H1 (cell line): ENCODE data around the gene TGM3. TPM values are rescaled to one million over a fixed set of nuclear protein-coding genes. Genes with fewer than 3 reads are reported as not detected.

ENCODE experiments used
- CTCF ChIA-PET: fragments of 300-600 bp; sonication (Branson Sonifier 250); formaldehyde crosslinking; loops from one replicate; lab custom pipeline; 2021; ENCODE audit not compliant: partially characterized antibody; lab: Charles Lee
- POLR2A ChIA-PET: fragments of 300-600 bp; sonication (Branson Sonifier 250); formaldehyde crosslinking; loops from one replicate; lab custom pipeline; 2021; ENCODE audit warnings: inconsistent platforms; ENCODE audit not compliant: partially characterized antibody; lab: Charles Lee
- DNase-seq, 2 experiments: peaks; one replicate each; pipeline versions ENCODE4 v3.0.0 to v3.0.0-alpha.2; 2010 to 2022; ENCODE audit warnings: low spot score in 2 of 2, low read depth in 1 of 2, mixed read lengths in 1 of 2
- FAIRE-seq: peaks from 2 replicates; lab custom pipeline; 2011; peaks lifted over from hg19 to GRCh38; lab: Jason Lieb, UNC
- H2AFZ ChIP-seq: 2 replicates; pipeline ENCODE4 v1.8.1; 2012; ENCODE audit warnings: low read length, inconsistent platforms
- H2AK5ac ChIP-seq: 2 replicates; pipeline ENCODE4 v1.6.1; 2013; ENCODE audit warnings: low read depth, low read length
- H2BK120ac ChIP-seq: replicated peaks from 2 replicates; pipeline ENCODE3; 2013; ENCODE audit warnings: low read depth, low read length, inconsistent platforms
- H2BK12ac ChIP-seq: 2 replicates; pipeline ENCODE4 v1.6.1; 2013; ENCODE audit warnings: low read depth, low read length
- H2BK15ac ChIP-seq: 2 replicates; pipeline ENCODE4 v1.6.1; 2013; ENCODE audit warnings: low read length
- H2BK20ac ChIP-seq: 2 replicates; pipeline ENCODE4 v1.6.1; 2013; ENCODE audit warnings: low read length
- H2BK5ac ChIP-seq: 2 replicates; pipeline ENCODE4 v1.6.1; 2013; ENCODE audit warnings: low read depth, low read length
- H3K14ac ChIP-seq: 2 replicates; pipeline ENCODE4 v1.6.1; 2013; ENCODE audit warnings: inconsistent platforms; ENCODE audit not compliant: insufficient read length
- H3K18ac ChIP-seq: 2 replicates; pipeline ENCODE4 v1.6.1; 2013; ENCODE audit warnings: low read length; ENCODE audit errors: extremely low read depth
- H3K23ac ChIP-seq: 2 replicates; pipeline ENCODE4 v1.6.1; 2013; ENCODE audit warnings: inconsistent platforms; ENCODE audit not compliant: insufficient read length
- H3K23me2 ChIP-seq: 2 replicates; pipeline ENCODE4 v1.6.1; 2013; ENCODE audit warnings: low read depth, low read length
- H3K27ac ChIP-seq: 2 replicates; pipeline ENCODE4 v1.6.1; 2011; ENCODE audit warnings: low read depth, low read length, inconsistent platforms
- H3K27me3 ChIP-seq, 4 experiments: replicated peaks in 1 of 4; 1 replicate in 1 of 4; 2 replicates in 3 of 4; pipeline versions ENCODE4 v1.6.1 to v1.8.1; 2011 to 2013; ENCODE audit warnings: low read length in 3 of 4, mild to moderate bottlenecking in 3 of 4, inconsistent platforms in 2 of 4, mixed read lengths in 2 of 4, moderate library complexity in 1 of 4; ENCODE audit not compliant: control insufficient read depth in 3 of 4, insufficient read depth in 3 of 4; ENCODE audit errors: extremely low read depth in 1 of 4
- H3K36me3 ChIP-seq, 4 experiments: 2 replicates each; pipeline versions ENCODE4 v1.6.1 to v1.8.1; 2011 to 2013; ENCODE audit warnings: mild to moderate bottlenecking in 4 of 4, low read length in 3 of 4, moderate library complexity in 2 of 4, control low read depth in 1 of 4, inconsistent platforms in 1 of 4; ENCODE audit not compliant: insufficient read depth in 4 of 4, control insufficient read depth in 2 of 4
- H3K4ac ChIP-seq: replicated peaks from 2 replicates; pipeline ENCODE3; 2013; ENCODE audit warnings: low read length, low read depth, mixed read lengths, inconsistent platforms; ENCODE audit not compliant: insufficient read length
- H3K4me1 ChIP-seq, 4 experiments: replicated peaks in 1 of 4; 1 replicate in 1 of 4; 2 replicates in 3 of 4; pipeline versions ENCODE4 v1.6.1 to v1.8.1; 2011 to 2013; ENCODE audit warnings: low read length in 3 of 4, inconsistent platforms in 2 of 4, mixed read lengths in 1 of 4; ENCODE audit not compliant: insufficient read depth in 4 of 4, control insufficient read depth in 3 of 4
- H3K4me2 ChIP-seq, 2 experiments: 2 replicates each; pipeline versions ENCODE4 v1.6.1 to v1.8.1; 2011 to 2013; ENCODE audit warnings: low read depth in 2 of 2, low read length in 2 of 2, control low read depth in 1 of 2, inconsistent platforms in 1 of 2, mild to moderate bottlenecking in 1 of 2; ENCODE audit not compliant: insufficient read depth in 1 of 2
- H3K4me3 ChIP-seq, 4 experiments: fragments of 200-600, 300-600 bp in 1 of 4; sonication (generic), shearing (Covaris generic), sonication (Bioruptor Twin) in 1 of 4; 2 replicates each; pipeline versions ENCODE4 v1.5.1 to v1.8.1; 2011 to 2016; ENCODE audit warnings: low read length in 4 of 4, low read depth in 3 of 4, control low read depth in 2 of 4, inconsistent platforms in 2 of 4, mild to moderate bottlenecking in 2 of 4, mixed read lengths in 1 of 4, moderate library complexity in 1 of 4; ENCODE audit not compliant: insufficient read depth in 2 of 4; ENCODE audit errors: extremely low read depth in 1 of 4
- H3K56ac ChIP-seq: replicated peaks from 2 replicates; pipeline ENCODE3; 2013; ENCODE audit warnings: low read depth, mild to moderate bottlenecking, mixed read lengths, low read length, inconsistent platforms; ENCODE audit not compliant: insufficient read length
- H3K79me1 ChIP-seq: 2 replicates; pipeline ENCODE4 v1.6.1; 2013; ENCODE audit warnings: low read depth, low read length, control low read depth
- H3K79me2 ChIP-seq, 2 experiments: 2 replicates each; pipeline versions ENCODE4 v1.6.1 to v1.8.1; 2012 to 2013; ENCODE audit warnings: low read length in 2 of 2, mild to moderate bottlenecking in 2 of 2, inconsistent platforms in 1 of 2; ENCODE audit not compliant: insufficient read depth in 2 of 2, control insufficient read depth in 1 of 2
- H3K9ac ChIP-seq, 4 experiments: replicated peaks in 1 of 4; 1 replicate in 1 of 4; 2 replicates in 3 of 4; pipeline versions ENCODE4 v1.6.1 to v1.8.1; 2011 to 2013; ENCODE audit warnings: low read depth in 3 of 4, low read length in 3 of 4, control low read depth in 2 of 4, mild to moderate bottlenecking in 2 of 4, moderate library complexity in 2 of 4, inconsistent platforms in 1 of 4; ENCODE audit errors: extremely low read depth in 1 of 4
- H3K9me3 ChIP-seq, 2 experiments: 2 replicates each; pipeline versions ENCODE4 v1.6.1 to v1.8.1; 2012 to 2013; ENCODE audit warnings: mild to moderate bottlenecking in 2 of 2, moderate library complexity in 2 of 2, control low read depth in 1 of 2, inconsistent platforms in 1 of 2, low read depth in 1 of 2, low read length in 1 of 2, mixed read lengths in 1 of 2; ENCODE audit not compliant: insufficient read depth in 2 of 2
- H4K20me1 ChIP-seq, 2 experiments: replicated peaks in 1 of 2; 2 replicates each; pipeline versions ENCODE3 to v1.8.1; 2011 to 2013; ENCODE audit warnings: inconsistent platforms in 2 of 2, low read length in 2 of 2, mild to moderate bottlenecking in 1 of 2; ENCODE audit not compliant: insufficient read depth in 2 of 2, control insufficient read depth in 1 of 2
- H4K5ac ChIP-seq: 2 replicates; pipeline ENCODE4 v1.6.1; 2013; ENCODE audit warnings: low read length, low read depth, mixed read lengths, inconsistent platforms; ENCODE audit not compliant: insufficient read length
- H4K8ac ChIP-seq: 2 replicates; pipeline ENCODE4 v1.8.0; 2013; ENCODE audit warnings: mild to moderate bottlenecking, moderate library complexity, low read length, inconsistent platforms; ENCODE audit not compliant: insufficient read depth; ENCODE audit errors: extremely low read depth
- H4K91ac ChIP-seq: replicated peaks from 2 replicates; pipeline ENCODE3; 2013; ENCODE audit warnings: low read length, mixed read lengths, inconsistent platforms; ENCODE audit not compliant: insufficient read length
- CBX5 ChIP-seq: fragments of 300-800, 300-1000 bp; sonication (generic); IDR thresholded peaks from 2 replicates; pipeline ENCODE4 v1.7.1; 2016; ENCODE audit warnings: antibody characterized with exemption, low read length, low read depth
- CTBP2 ChIP-seq: IDR thresholded peaks from 2 replicates; pipeline ENCODE4 v1.7.0; 2011; ENCODE audit warnings: borderline replicate concordance, mild to moderate bottlenecking, moderate library complexity, mixed read lengths, low read length; ENCODE audit not compliant: insufficient read depth, insufficient read length
- FOSL1 ChIP-seq: IDR thresholded peaks from 2 replicates; pipeline ENCODE4 v1.6.1; 2011; ENCODE audit warnings: mild to moderate bottlenecking, low read depth, low read length, moderate library complexity; ENCODE audit not compliant: insufficient read depth
- GTF2F1 ChIP-seq: IDR thresholded peaks from 2 replicates; pipeline ENCODE4 v1.6.1; 2012; ENCODE audit warnings: low read depth, low read length, improper control_type of control experiment, borderline replicate concordance
- HDAC2 ChIP-seq, 2 experiments: fragments of 300-600 bp in 1 of 2; sonication (generic) in 1 of 2; IDR thresholded peaks; 2 replicates each; pipeline ENCODE4 v1.6.1; 2011 to 2012; ENCODE audit warnings: low read depth in 2 of 2, low read length in 2 of 2, mild to moderate bottlenecking in 2 of 2, moderate library complexity in 2 of 2, borderline replicate concordance in 1 of 2, inconsistent platforms in 1 of 2
- KDM5A ChIP-seq: fragments of 200-600 bp; IDR thresholded peaks from 2 replicates; pipeline ENCODE4 v1.7.1; 2012; ENCODE audit warnings: mild to moderate bottlenecking, low read length, inconsistent platforms, mixed read lengths
- PHF8 ChIP-seq: fragments of 200-600 bp; sonication (generic); conservative IDR thresholded peaks from 2 replicates; pipeline ENCODE4 v1.7.1; 2012; ENCODE audit warnings: low read depth, mild to moderate bottlenecking, inconsistent platforms, low read length, moderate library complexity
- SIX5 ChIP-seq: IDR thresholded peaks from 2 replicates; pipeline ENCODE4 v1.6.1; 2011; ENCODE audit warnings: mild to moderate bottlenecking, low read depth, low read length
- SRF ChIP-seq: IDR thresholded peaks from 2 replicates; pipeline ENCODE4 v1.6.1; 2011; ENCODE audit warnings: mild to moderate bottlenecking, low read depth, low read length, moderate library complexity
- TAF1 ChIP-seq: IDR thresholded peaks from 2 replicates; pipeline ENCODE4 v1.6.1; 2011; ENCODE audit warnings: mild to moderate bottlenecking, low read depth, low read length
- TBP ChIP-seq: IDR thresholded peaks from 2 replicates; pipeline ENCODE4 v1.6.1; 2011; ENCODE audit warnings: low read depth, low read length, improper control_type of control experiment
- TCF12 ChIP-seq: IDR thresholded peaks from 2 replicates; pipeline ENCODE4 v1.6.1; 2011; ENCODE audit warnings: low read depth, mild to moderate bottlenecking, low read length
- TEAD4 ChIP-seq: IDR thresholded peaks from 2 replicates; pipeline ENCODE4 v1.6.1; 2012; ENCODE audit warnings: low read depth, low read length, inconsistent platforms, mixed read lengths
- YY1 ChIP-seq: IDR thresholded peaks from 2 replicates; pipeline ENCODE4 v1.6.1; 2011; ENCODE audit warnings: low read depth, mild to moderate bottlenecking, low read length
- WGBS, 2 experiments: shearing (Covaris generic) in 1 of 2; methylation state at CpG; one replicate each; pipeline versions ENCODE4 v1.1.6 to v1.1.7; 2013 to 2015; ENCODE audit warnings: low lambda C conversion rate in 2 of 2, mixed read lengths in 2 of 2, inconsistent platforms in 1 of 2, low coverage in 1 of 2, missing lambda C conversion rate in 1 of 2; ENCODE audit not compliant: insufficient replicate concordance in 2 of 2, insufficient coverage in 1 of 2, insufficient read length in 1 of 2; ENCODE audit errors: extremely low coverage in 1 of 2, missing lambda C conversion rate in 1 of 2; 5-methylcytosine and 5-hydroxymethylcytosine counted together
- polyA plus RNA-seq, 7 experiments: library from polyadenylated mRNA; depleted of rRNA in 3 of 7; stranded (reverse) in 5 of 7; unstranded in 2 of 7; fragments of >200 nt in 5 of 7; fragments of 200-250 nt in 2 of 7; gene quantifications; 1 replicate in 5 of 7; 2 replicates in 1 of 7; 4 replicates in 1 of 7; pipeline versions ENCODE4 v1.2.1 to v1.2.3, GENCODE V29; 2011 to 2013; ENCODE audit warnings: missing spikeins in 2 of 7, mixed read lengths in 2 of 7
- total RNA-seq: library from RNA; stranded (reverse); fragmentation: NEBNext Ultra II Directional; extraction: Animal tissue kit (Norgen Biotek cat#: 25700); gene quantifications from 2 replicates; pipeline ENCODE4 v1.2.1, GENCODE V29; 2021
- TF ChIP-seq, protein P1 (sequence below): IDR thresholded peaks from 2 replicates; pipeline ENCODE4 v1.6.1; 2012; ENCODE audit warnings: inconsistent platforms

Gene TGM3
- total and polyA plus RNA-seq, 2 of the 8 experiments (the other 6 are each of a cell fraction or from before 2014, with no cell fraction given): 0.12 TPM; not detected in 1

- H3K56ac ChIP-seq: no peak overlapping the region
- H3K4me1 ChIP-seq: peaks cover 6 to 20% (median 15%) of the 10 kb centered on the region in 4 experiments
- FAIRE-seq (no peak), DNase-seq (no peak)
- no peak overlapping the region for H3K4ac ChIP-seq
- ChIA-PET CTCF (interaction anchor here (0.5 to 3.0 kb wide), 7 partner anchors 12 to 152 kb away, joined by 3 to 9 read pairs (median 5); no protein-coding TSS in a partner anchor), POLR2A (no interaction called here)
- WGBS, 2 experiments: 65% methylated on average over 3 of the region's 3 CpGs; no CpG with 5 or more reads in 1 of the 2 experiments
- H3K27me3 ChIP-seq: no peaks in the 10 kb centered on the region
- H4K8ac ChIP-seq: no peak overlapping the region
- H2BK12ac ChIP-seq: no peak overlapping the region
- H2BK20ac ChIP-seq: no peak overlapping the region
- no peak overlapping the region for H2BK15ac ChIP-seq
- no peaks in the 10 kb centered on the region for H3K9me3 ChIP-seq
- H3K23ac ChIP-seq: no peak overlapping the region
- no peaks in the 10 kb centered on the region for H3K79me2 ChIP-seq
- H3K27ac ChIP-seq: no peak overlapping the region
- H3K14ac ChIP-seq: no peak overlapping the region
- H2BK5ac ChIP-seq: no peak overlapping the region
- no peak overlapping the region for H2AFZ ChIP-seq
- H3K4me2 ChIP-seq: no peak overlapping the region
- H4K5ac ChIP-seq: no peak overlapping the region
- no peak overlapping the region for H3K4me3 ChIP-seq
- no peak overlapping the region for H3K9ac ChIP-seq
- H4K91ac ChIP-seq: no peak overlapping the region
- no peak overlapping the region for H2BK120ac ChIP-seq
- H3K79me1 ChIP-seq: no peaks in the 10 kb centered on the region
- H3K23me2 ChIP-seq: no peaks in the 10 kb centered on the region
- no peak overlapping the region for H3K18ac ChIP-seq
- H4K20me1 ChIP-seq: no peaks in the 10 kb centered on the region
- no peak overlapping the region for H2AK5ac ChIP-seq
- no peaks in the 10 kb centered on the region for H3K36me3 ChIP-seq
- TF ChIP-seq TCF12 (no peak), YY1 (no peak), TAF1 (no peak), CBX5 (no peak), PHF8 (no peak), HDAC2 (IDR thresholded peaks at IDR 0.05; ENCODE audit: borderline replicate concordance in 1 of 2, low read depth in 2 of 2, low read length in 2 of 2) (no peak), TEAD4 (no peak), KDM5A (no peak), CTBP2 (no peak), GTF2F1 (no peak), SIX5 (no peak), TBP (no peak), SRF (no peak), FOSL1 (no peak)
- TF ChIP-seq, protein P1, sequence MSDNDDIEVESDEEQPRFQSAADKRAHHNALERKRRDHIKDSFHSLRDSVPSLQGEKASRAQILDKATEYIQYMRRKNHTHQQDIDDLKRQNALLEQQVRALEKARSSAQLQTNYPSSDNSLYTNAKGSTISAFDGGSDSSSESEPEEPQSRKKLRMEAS: no peak
These were observed 45.9 kb upstream of the TGM3 start for GRCh38 chr20:2249935-2250334.
